Liver (tissue), 3 donors: ENCODE results near the gene PPP1CC.

Experiments
- CTCF ChIP-seq: fragments of 150-350 bp; IDR thresholded peaks from 2 replicates; pipeline ENCODE4 v1.5.1; 2017; ENCODE audit warnings: improper control_type of control experiment, low read depth, low read length; ENCODE audit not compliant: missing input control
- EGR1 ChIP-seq, 2 donors: IDR thresholded peaks; 2 replicates each; pipeline ENCODE4 v1.6.1; 2016 to 2018; ENCODE audit warnings: antibody characterized with exemption in 2 of 2, low read depth in 2 of 2
- FOXA1 ChIP-seq: IDR thresholded peaks from 2 replicates; pipeline ENCODE4 v1.6.1; 2016; ENCODE audit warnings: antibody characterized with exemption
- GABPA ChIP-seq, 2 donors: IDR thresholded peaks in 1 of 2; conservative IDR thresholded peaks in 1 of 2; 2 replicates each; pipeline ENCODE4 v1.6.1; 2016; ENCODE audit warnings: antibody characterized with exemption in 2 of 2, mild to moderate bottlenecking in 1 of 2, moderate library complexity in 1 of 2
- JUND ChIP-seq, 2 donors: IDR thresholded peaks; 2 replicates each; pipeline ENCODE4 v1.6.1; 2016; ENCODE audit warnings: antibody characterized with exemption in 2 of 2
- MAX ChIP-seq: IDR thresholded peaks from 2 replicates; pipeline ENCODE4 v1.6.1; 2016; ENCODE audit warnings: antibody characterized with exemption
- NR2F2 ChIP-seq: IDR thresholded peaks from 2 replicates; pipeline ENCODE4 v1.6.1; 2016; ENCODE audit warnings: antibody characterized with exemption
- RAD21 ChIP-seq, 2 donors: IDR thresholded peaks; 2 replicates each; pipeline ENCODE4 v1.6.1; 2016; ENCODE audit warnings: antibody characterized with exemption in 2 of 2, mild to moderate bottlenecking in 2 of 2
- REST ChIP-seq: IDR thresholded peaks from 2 replicates; pipeline ENCODE4 v1.6.1; 2016; ENCODE audit warnings: antibody characterized with exemption, mild to moderate bottlenecking
- RXRA ChIP-seq, 2 donors: IDR thresholded peaks; 2 replicates each; pipeline ENCODE4 v1.6.1; 2017 to 2018; ENCODE audit warnings: antibody characterized with exemption in 2 of 2, mild to moderate bottlenecking in 1 of 2
- SP1 ChIP-seq: IDR thresholded peaks from 2 replicates; pipeline ENCODE4 v1.6.1; 2018; ENCODE audit warnings: antibody characterized with exemption, mild to moderate bottlenecking
- TAF1 ChIP-seq: conservative IDR thresholded peaks from 2 replicates; pipeline ENCODE4 v1.6.1; 2016; ENCODE audit warnings: antibody characterized with exemption, mild to moderate bottlenecking
- YY1 ChIP-seq: IDR thresholded peaks from 2 replicates; pipeline ENCODE4 v1.6.1; 2016; ENCODE audit warnings: antibody characterized with exemption, mild to moderate bottlenecking
- donor health status: healthy.
- donor health status: healthy.

- no peak for TF ChIP-seq CTCF
- TF ChIP-seq SP1, result no peak
- no peak for TF ChIP-seq RAD21 (IDR thresholded peaks at IDR 0.05)
- TF ChIP-seq RXRA (IDR thresholded peaks at IDR 0.05), result no peak
- no peak for TF ChIP-seq JUND (IDR thresholded peaks at IDR 0.05)
- TF ChIP-seq EGR1 (IDR thresholded peaks at IDR 0.05; ENCODE audit: low read depth in 2 of 2), result no peak
- no peak for TF ChIP-seq REST
- TF ChIP-seq MAX, result no peak
- TF ChIP-seq GABPA (IDR thresholded peaks at IDR 0.05 in 1 of 2, conservative IDR thresholded peaks at IDR 0.05 in 1 of 2), result no peak
- no peak for TF ChIP-seq YY1
- no peak for TF ChIP-seq TAF1
- no peak for TF ChIP-seq NR2F2
- TF ChIP-seq FOXA1, result no peak
Measured at GRCh38 chr12:110758922-110759321, 16.2 kb upstream of the PPP1CC start.
